ENCODE results near the gene SLC7A10. TPM values are rescaled to one million over a fixed set of nuclear protein-coding genes. Genes with fewer than 3 reads are reported as not detected.

SLC7A10 gene
- total RNA-seq, 1 donor from 2014 or later, result 0.13 TPM

- intact Hi-C loops (cut with DNase I), result no loop called here
- ATAC-seq (ENCODE audit: poor library complexity) (no peak), DNase-seq (no peak)
These were observed 32.2 kb upstream of the SLC7A10 start for GRCh38 chr19:33257828-33258227.

DNA sequence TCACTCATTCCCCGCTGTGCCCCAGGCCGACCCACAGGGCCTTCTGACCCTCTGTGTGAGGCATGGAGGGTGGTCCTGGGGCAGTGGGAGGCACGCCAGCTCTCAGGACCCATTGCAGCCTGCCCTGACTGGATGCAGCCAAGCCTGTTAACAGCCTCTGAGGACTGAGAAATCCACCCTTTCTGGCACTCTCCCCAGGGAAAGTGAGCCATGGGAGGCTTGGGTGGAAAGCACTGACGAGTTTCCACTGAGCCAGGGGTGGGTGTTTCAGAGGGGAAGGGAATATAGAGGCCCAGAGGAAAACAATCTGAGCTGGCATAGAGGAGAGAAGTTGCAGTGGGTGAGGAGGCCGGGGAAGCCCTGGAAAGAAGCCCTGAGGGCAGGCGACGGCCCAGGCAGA, 30.6 kb upstream of the SLC7A10 start:
- DNase-seq, result no peak
- ATAC-seq (ENCODE audit: poor library complexity), result no peak
- intact Hi-C loops (cut with DNase I), result no loop called here

DNA sequence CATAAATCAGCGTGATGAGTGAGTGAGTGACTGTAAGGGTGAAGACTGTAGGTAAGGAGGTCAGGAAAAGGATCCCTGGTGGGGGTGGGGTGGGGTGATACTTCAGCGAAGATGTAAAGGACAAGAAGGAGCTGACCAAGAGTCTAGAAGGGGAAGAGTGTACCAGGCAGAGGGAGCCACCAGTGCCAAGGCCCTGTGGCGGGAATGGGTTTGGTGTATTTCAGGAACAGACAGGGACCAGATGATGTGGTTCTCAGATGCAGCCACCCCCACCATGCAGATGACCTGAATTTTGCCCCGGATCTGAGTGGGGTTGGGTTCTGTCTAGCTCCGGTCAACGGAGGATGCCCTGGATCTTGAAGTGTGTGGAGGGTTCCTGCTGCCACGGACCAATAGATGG, 30.1 kb upstream of the SLC7A10 start:
- intact Hi-C loops (cut with DNase I), result no loop called here
- DNase-seq (no peak), ATAC-seq (ENCODE audit: poor library complexity) (no peak)

- intact Hi-C loops (cut with DNase I), result no loop called here
- peak; percentile 42 for DNase-seq
- no peak for ATAC-seq (ENCODE audit: poor library complexity)
These were observed 28.7 kb upstream of the SLC7A10 start for GRCh38 chr19:33254245-33254824.

DNA sequence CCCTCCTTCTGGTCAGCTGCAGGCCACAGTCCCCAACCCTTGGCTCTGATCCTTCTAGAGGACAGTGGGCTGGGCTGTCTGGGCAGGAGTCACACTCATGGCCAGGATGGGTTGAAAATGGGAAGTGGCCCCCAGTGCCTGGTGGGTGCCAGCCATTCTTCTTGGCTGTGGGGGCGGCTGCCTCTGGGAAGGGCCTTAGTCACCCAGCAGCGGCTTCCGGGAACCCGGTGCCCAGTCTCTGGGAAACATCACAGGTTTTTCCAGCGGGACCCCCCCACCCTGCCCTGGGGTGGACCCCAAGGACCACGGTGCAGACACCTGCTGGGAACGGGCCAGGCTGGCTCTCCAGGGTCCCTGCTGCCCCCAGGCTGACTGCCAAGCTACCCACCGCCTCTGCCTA, 27.3 kb upstream of the SLC7A10 start:
- DNase-seq (peak; percentile 36), ATAC-seq (ENCODE audit: poor library complexity) (no peak)
- intact Hi-C loops (cut with DNase I), result no loop called here

- DNase-seq (no peak), ATAC-seq (ENCODE audit: poor library complexity) (no peak)
- intact Hi-C loops (cut with DNase I), result no loop called here
These were observed 26.8 kb upstream of the SLC7A10 start for GRCh38 chr19:33252418-33252962.

DNA sequence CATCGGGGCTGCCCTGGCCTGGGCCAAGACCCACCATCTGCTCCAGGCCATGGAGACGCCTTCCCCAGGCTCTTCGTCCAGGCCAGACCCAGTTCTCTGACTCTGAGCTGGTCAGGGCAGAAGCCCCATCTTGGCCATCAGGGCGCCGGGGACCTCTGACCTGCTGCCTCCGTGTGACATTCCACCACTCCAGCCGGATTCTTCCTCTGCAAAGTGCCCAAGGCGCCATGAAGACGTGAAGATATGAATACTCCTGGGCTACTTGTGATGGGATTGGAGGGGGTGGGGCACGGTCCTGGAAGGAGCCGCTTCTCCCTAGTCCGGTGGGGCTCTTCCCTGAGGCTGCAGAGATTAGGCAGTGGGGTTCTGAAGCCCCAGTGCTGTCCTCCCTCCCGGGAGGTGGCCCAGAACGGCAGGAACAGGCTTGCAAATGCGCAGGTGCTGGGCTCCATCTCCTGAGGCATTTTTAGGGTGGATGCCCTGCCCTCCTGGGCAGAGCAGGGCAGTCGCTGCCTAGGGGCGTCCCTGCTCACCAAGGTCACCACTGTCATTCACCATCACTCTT, 26.0 kb upstream of the SLC7A10 start:
- intact Hi-C loops (cut with DNase I), result no loop called here
- DNase-seq (no peak), ATAC-seq (ENCODE audit: poor library complexity) (no peak)

DNA sequence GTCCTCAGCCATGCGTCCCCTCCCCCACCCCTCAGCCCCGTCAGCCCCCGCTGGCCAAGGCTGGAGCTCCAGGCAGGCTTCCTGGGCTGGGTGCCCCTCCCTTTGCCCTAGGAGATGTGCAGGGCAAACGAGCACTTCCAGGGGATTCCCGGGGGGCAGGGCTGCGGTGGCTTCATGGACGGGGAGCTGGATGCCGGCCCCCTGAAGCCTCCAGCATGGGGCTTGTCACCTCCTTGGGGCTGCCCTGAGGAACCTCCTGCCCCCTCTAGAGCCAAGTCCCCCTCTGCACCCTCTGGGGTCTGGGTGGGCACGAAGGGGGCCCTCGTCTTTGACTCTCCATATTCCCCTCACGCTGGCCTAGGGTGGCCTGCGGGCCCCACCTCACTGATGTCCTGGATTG, 25.4 kb upstream of the SLC7A10 start:
- intact Hi-C loops (cut with DNase I), result no loop called here
- no peak for DNase-seq
- ATAC-seq (ENCODE audit: poor library complexity), result no peak

- ATAC-seq (ENCODE audit: poor library complexity) (no peak), DNase-seq (no peak)
- intact Hi-C loops (cut with DNase I), result no loop called here
These were observed 24.9 kb upstream of the SLC7A10 start for GRCh38 chr19:33250500-33250899.

GRCh38 chr19:33249740-33250366, 24.2 kb upstream of the SLC7A10 start:
- DNase-seq (no peak), ATAC-seq (ENCODE audit: poor library complexity) (no peak)
- intact Hi-C loops (cut with DNase I), result no loop called here

- DNase-seq (peak; percentile 68), ATAC-seq (ENCODE audit: poor library complexity) (peak; percentile 73)
- intact Hi-C loops (cut with DNase I), result no loop called here
These were observed 23.4 kb upstream of the SLC7A10 start for GRCh38 chr19:33248954-33249613.

DNA sequence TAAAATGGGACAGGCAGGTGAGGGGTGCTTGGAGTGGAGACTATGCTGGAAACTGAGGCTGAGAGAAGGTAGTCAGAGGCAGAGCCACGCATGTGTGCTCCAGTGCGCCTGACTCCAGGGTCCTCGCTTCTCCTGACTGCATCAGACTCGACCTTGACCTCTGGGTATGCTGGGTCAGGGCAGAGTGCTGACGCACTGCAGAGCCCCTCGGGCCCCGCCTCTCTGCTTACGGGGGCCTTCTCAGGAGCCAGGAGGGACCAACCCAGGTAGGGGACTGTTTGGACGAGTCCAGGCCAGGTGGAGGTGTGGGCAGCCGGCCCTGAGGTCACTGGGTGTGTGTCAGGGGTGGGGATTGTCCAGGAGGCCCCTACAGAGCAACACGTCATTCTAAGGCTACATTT, 22.9 kb upstream of the SLC7A10 start:
- intact Hi-C loops (cut with DNase I), result no loop called here
- no peak for ATAC-seq (ENCODE audit: poor library complexity)
- no peak for DNase-seq

- DNase-seq (no peak), ATAC-seq (ENCODE audit: poor library complexity) (no peak)
- intact Hi-C loops (cut with DNase I), result no loop called here
These were observed 22.5 kb upstream of the SLC7A10 start for GRCh38 chr19:33248104-33248503.

DNA sequence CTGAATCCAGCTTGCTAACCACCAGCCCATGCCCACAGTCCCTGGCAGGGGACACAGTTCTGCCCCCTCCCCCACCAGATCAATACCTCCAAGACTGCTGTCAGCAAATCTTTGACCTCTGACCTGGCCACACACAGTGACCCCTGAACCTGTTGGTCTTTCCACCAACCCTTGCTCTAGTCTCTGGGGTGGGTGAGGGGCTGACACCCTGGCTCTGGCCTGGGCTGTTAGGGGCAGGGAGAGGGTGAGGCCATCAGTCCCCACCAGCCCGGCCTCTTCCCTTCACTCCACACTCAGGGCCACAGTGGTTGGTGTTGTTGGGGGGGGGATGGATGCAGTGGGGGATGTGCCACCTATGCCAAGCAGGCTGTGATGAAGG, 21.8 kb upstream of the SLC7A10 start:
- DNase-seq (no peak), ATAC-seq (ENCODE audit: poor library complexity) (no peak)
- intact Hi-C loops (cut with DNase I), result no loop called here

DNA sequence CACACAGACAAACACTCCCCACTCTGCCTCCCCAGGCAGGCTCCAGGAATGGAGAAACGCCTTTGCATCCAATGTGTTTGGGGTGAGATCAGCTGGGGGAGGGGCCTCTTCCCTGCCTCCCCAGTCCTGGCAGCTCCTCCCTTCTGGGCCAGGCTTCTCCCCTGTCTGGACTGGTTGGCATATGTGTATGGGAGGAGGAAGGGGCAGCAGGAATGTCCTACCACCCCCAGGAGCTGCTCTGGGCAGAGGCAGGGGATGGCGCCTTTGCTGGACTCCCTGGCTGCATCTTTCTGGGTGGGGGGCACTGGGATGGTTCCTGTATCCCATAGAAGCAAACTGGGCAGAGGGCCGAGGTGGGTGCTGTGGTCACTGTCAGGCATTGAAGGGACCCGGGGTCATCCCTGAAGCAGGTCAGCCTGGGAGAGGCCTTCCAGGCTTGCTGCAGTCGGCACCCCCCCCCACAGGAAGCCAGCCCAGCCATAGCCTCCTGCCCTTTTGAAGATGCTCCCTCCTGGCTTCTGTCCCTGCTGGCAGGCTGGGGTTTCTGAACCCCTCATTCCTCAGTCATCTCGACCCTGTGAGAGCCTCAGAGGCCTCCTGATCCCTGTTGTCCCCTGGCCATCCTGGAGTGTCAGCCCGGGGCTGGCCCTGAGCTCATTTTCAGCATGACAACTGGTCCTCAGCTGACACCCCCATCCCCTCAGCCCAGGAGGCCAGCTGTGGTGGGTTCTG, 21.2 kb upstream of the SLC7A10 start:
- DNase-seq, result no peak
- intact Hi-C loops (cut with DNase I), result no loop called here
- ATAC-seq (ENCODE audit: poor library complexity), result no peak

DNA sequence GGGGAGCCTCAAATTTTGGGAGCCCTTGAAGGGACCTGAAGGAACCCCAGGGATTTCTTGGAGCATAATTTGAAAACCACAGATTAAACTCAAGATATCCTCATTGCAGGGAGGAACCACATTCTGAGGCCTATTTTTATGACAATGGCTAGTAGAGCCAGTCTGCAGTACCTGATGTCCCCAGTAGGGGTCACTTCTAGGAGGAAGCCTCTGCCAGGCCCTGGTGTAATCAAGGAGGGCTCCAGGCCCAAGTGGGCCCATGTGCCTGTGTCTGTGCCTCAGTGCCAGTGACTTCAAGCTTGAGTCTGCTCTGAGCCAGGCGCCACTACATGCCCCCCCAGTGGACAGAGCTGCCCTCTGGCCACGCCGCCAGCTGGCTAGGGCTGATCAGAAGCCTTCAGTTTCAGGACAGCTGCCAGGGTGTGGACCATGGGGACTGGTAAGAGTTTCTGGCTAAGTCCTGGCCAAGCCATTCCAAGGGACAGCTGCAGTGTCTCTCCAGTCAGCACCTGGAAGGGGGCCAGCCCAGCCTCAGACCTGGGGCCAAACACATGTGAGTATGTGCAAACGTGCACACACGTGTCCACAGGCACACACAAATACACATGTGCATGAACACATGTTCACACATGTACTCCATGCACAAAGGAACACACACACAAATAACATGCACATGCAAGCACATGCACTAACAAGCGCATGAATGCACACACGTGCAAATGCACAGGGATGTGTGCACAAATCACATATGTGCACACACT, 20.5 kb upstream of the SLC7A10 start:
- intact Hi-C loops (cut with DNase I), result no loop called here
- DNase-seq (peak; percentile 83), ATAC-seq (ENCODE audit: poor library complexity) (peak; percentile 42)

DNA sequence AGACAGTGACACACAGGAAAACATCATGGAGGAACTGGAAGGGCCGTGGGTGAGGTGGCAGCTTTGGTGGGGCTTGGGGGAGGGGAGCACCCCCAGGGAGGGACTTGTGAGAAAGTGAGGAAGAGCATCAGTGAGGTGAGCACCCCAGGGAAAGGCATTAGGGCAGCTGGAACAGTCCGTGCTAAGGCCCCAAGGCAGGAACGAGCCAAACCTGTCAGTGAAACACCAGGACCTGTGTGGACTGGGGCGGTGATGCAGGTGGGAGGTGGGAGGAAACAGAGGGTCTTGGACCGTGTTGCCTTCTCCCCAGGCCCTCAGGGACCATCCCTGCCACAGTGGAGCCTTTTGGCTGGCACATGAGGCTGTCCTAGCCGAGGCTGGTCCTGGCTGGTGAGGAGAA, 17.3 kb upstream of the SLC7A10 start:
- no peak for DNase-seq
- intact Hi-C loops (cut with DNase I), result no loop called here
- no peak for ATAC-seq (ENCODE audit: poor library complexity)

DNA sequence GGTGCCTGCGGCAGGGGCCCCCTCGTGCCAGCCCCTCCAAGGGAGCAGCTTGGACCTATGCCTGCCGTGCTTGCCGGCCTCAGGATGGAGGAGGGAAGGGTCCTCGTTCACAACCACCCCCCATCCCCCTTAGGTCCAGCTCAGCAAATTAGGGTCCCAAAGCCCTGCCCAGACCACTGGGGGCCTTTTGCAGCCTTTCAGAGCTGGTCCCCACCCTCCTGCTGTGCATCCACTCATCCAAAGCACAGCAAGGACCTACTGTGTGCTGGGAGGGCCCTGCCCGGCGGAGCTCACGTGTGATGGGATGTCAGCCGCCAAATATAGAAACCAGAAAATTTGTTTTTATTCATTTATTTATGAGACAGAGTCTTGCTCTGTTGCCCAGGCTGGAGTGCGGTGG, 16.5 kb upstream of the SLC7A10 start:
- intact Hi-C loops (cut with DNase I), result no loop called here

More for the DNA sequence above, 16.5 kb upstream of the SLC7A10 start:
- ATAC-seq (ENCODE audit: poor library complexity), result no peak
- no peak for DNase-seq

Data from Right ventricle myocardium superior (tissue), 1 donor.